ENCODE data around the gene ANGPT4. TPM values are rescaled to one million over a fixed set of nuclear protein-coding genes. Genes with fewer than 3 reads are reported as not detected.

The ANGPT4 gene
- total RNA-seq, 1 donor from 2014 or later = 0.12 TPM

- Mint-ChIP-seq H3K9me3 (ENCODE audit: low read depth) (no peaks in the 10 kb centered on the region), H3K27ac (ENCODE audit: unreplicated experiment) (no peak overlapping the region), H3K36me3 (ENCODE audit: low read depth) (no peaks in the 10 kb centered on the region), H3K4me3 (ENCODE audit: unreplicated experiment) (no peak overlapping the region), H3K27me3 (ENCODE audit: low read depth) (peaks cover 18% of the 10 kb centered on the region), H3K4me1 (ENCODE audit: low read depth) (no peaks in the 10 kb centered on the region)
- no peak for TF ChIP-seq CTCF (IDR thresholded peaks at IDR 0.05)
- DNase-seq (ENCODE audit: low spot score) = no peak
Observed at GRCh38 chr20:873875-874607, 42.1 kb downstream of the ANGPT4 start.

- Mint-ChIP-seq H3K4me1 (ENCODE audit: low read depth) (no peaks in the 10 kb centered on the region), H3K4me3 (ENCODE audit: unreplicated experiment) (no peak overlapping the region), H3K27ac (ENCODE audit: unreplicated experiment) (no peak overlapping the region), H3K36me3 (ENCODE audit: low read depth) (no peaks in the 10 kb centered on the region), H3K9me3 (ENCODE audit: low read depth) (no peaks in the 10 kb centered on the region), H3K27me3 (ENCODE audit: low read depth) (peaks cover 18% of the 10 kb centered on the region)
- no peak for TF ChIP-seq CTCF (IDR thresholded peaks at IDR 0.05)
- DNase-seq (ENCODE audit: low spot score) = no peak
Observed at GRCh38 chr20:872855-873520, 43.1 kb downstream of the ANGPT4 start.

- no peak for TF ChIP-seq CTCF (IDR thresholded peaks at IDR 0.05)
- H3K4me3 Mint-ChIP-seq (ENCODE audit: unreplicated experiment) = no peak overlapping the region
- no peaks in the 10 kb centered on the region for H3K9me3 Mint-ChIP-seq (ENCODE audit: low read depth)
- H3K36me3 Mint-ChIP-seq (ENCODE audit: low read depth) = no peaks in the 10 kb centered on the region
- no peaks in the 10 kb centered on the region for H3K4me1 Mint-ChIP-seq (ENCODE audit: low read depth)
- H3K27ac Mint-ChIP-seq (ENCODE audit: unreplicated experiment) = no peak overlapping the region
- H3K27me3 Mint-ChIP-seq (ENCODE audit: low read depth) = peaks cover 18% of the 10 kb centered on the region
- DNase-seq (ENCODE audit: low spot score) = no peak
Observed at GRCh38 chr20:871948-872347, 44.2 kb downstream of the ANGPT4 start.

- Mint-ChIP-seq H3K4me3 (ENCODE audit: unreplicated experiment) (no peak overlapping the region), H3K9me3 (ENCODE audit: low read depth) (no peaks in the 10 kb centered on the region), H3K4me1 (ENCODE audit: low read depth) (no peaks in the 10 kb centered on the region), H3K36me3 (ENCODE audit: low read depth) (no peaks in the 10 kb centered on the region), H3K27me3 (ENCODE audit: low read depth) (peaks cover 18% of the 10 kb centered on the region), H3K27ac (ENCODE audit: unreplicated experiment) (no peak overlapping the region)
- no peak for DNase-seq (ENCODE audit: low spot score)
- TF ChIP-seq CTCF (IDR thresholded peaks at IDR 0.05) = no peak
Observed at GRCh38 chr20:871436-871835, 44.7 kb downstream of the ANGPT4 start.

GRCh38 chr20:870758-871157, 45.4 kb downstream of the ANGPT4 start:
- H3K27ac Mint-ChIP-seq (ENCODE audit: unreplicated experiment) = no peak overlapping the region

More at GRCh38 chr20:870758-871157, 45.4 kb downstream of the ANGPT4 start:
- H3K4me3 Mint-ChIP-seq (ENCODE audit: unreplicated experiment) = no peak overlapping the region
- H3K36me3 Mint-ChIP-seq (ENCODE audit: low read depth) = no peaks in the 10 kb centered on the region
- no peaks in the 10 kb centered on the region for H3K9me3 Mint-ChIP-seq (ENCODE audit: low read depth)
- TF ChIP-seq CTCF (IDR thresholded peaks at IDR 0.05) = no peak
- H3K27me3 Mint-ChIP-seq (ENCODE audit: low read depth) = peaks cover 19% of the 10 kb centered on the region
- no peaks in the 10 kb centered on the region for H3K4me1 Mint-ChIP-seq (ENCODE audit: low read depth)
- DNase-seq (ENCODE audit: low spot score) = no peak

Measured in chondrocyte (in vitro differentiated cells).